ENCODE measurements around the gene PHLPP1. TPM values are rescaled to one million over a fixed set of nuclear protein-coding genes. Genes with fewer than 3 reads are reported as not detected.

Gene PHLPP1
- total and polyA plus RNA-seq, 2 of the 4 experiments (the other 2 are of a cell fraction), result 3.3 to 3.6 TPM

GRCh38 chr18:62697636-62698035 is 17.7 kb upstream of the PHLPP1 start:
- no peak overlapping the region for H3K23ac ChIP-seq (ENCODE audit: low read depth, low read length)
- BruUV-seq (replicated peaks), result no TSS peak
- no peak overlapping the region for H2AFZ ChIP-seq (replicated peaks; ENCODE audit: low read length, poor library complexity)
- no peak overlapping the region for H2AK9ac ChIP-seq (replicated peaks; ENCODE audit: low read depth, low read length, poor library complexity)
- H3K9ac ChIP-seq (ENCODE audit: low read depth, low read length), result no peak overlapping the region
- no peak for ATAC-seq (ENCODE audit: low read depth)
- no peak overlapping the region for H2BK5ac ChIP-seq (ENCODE audit: low read depth, low read length, poor library complexity, severe bottlenecking)
- no peak overlapping the region for H3K14ac ChIP-seq (replicated peaks; ENCODE audit: low read depth, low read length)
- no peak overlapping the region for H4K5ac ChIP-seq (ENCODE audit: low read depth, low read length)
- DNase-seq, result no peak
- POLR2A ChIA-PET (ENCODE audit: unreplicated experiment), result no interaction called here
- H2AK5ac ChIP-seq (ENCODE audit: low read depth, low read length), result no peak overlapping the region
- no peaks in the 10 kb centered on the region for H4K20me1 ChIP-seq (ENCODE audit: insufficient read depth, low read length)
- no peak overlapping the region for H4K8ac ChIP-seq (ENCODE audit: low read depth in 2 of 2, low read length in 2 of 2)
- in situ Hi-C loops (cut with MboI; ENCODE audit: low sequenced_read_pairs) (no loop called here), dilution Hi-C loops (cut with HindIII; ENCODE audit: low sequenced_read_pairs, unreplicated experiment) (no loop called here), intact Hi-C loops (cut with micrococcal nuclease) (no loop called here)
- no peak overlapping the region for H3K56ac ChIP-seq (ENCODE audit: extremely low read depth, insufficient read depth, low read length)
- peaks cover 6% of the 10 kb centered on the region for H3K27me3 ChIP-seq (ENCODE audit: control insufficient read depth, insufficient read depth, low read length)
- no peak overlapping the region for H2BK120ac ChIP-seq (ENCODE audit: low read depth, low read length)
- no peaks in the 10 kb centered on the region for H3K9me3 ChIP-seq (ENCODE audit: control insufficient read depth, insufficient read depth, low read length)
- H3K4me3 ChIP-seq (ENCODE audit: insufficient read depth, low read depth, low read length), result no peak overlapping the region
- H3K9me1 ChIP-seq (ENCODE audit: insufficient read depth, low read length), result no peaks in the 10 kb centered on the region
- no peak overlapping the region for H3K4ac ChIP-seq (ENCODE audit: low read depth, low read length)
- no peaks in the 10 kb centered on the region for H3K36me3 ChIP-seq (ENCODE audit: control insufficient read depth, insufficient read depth, low read length)
- H3K4me1 ChIP-seq (ENCODE audit: control insufficient read depth, insufficient read depth, low read length), result no peaks in the 10 kb centered on the region
- TF ChIP-seq USF2 (IDR thresholded peaks at IDR 0.05; ENCODE audit: low read depth, low read length), result no peak
- TF ChIP-seq CTCF (conservative IDR thresholded peaks at IDR 0.05; ENCODE audit: low read depth, low read length), result no peak
- no peak for TF ChIP-seq MXI1 (IDR thresholded peaks at IDR 0.05; ENCODE audit: borderline replicate concordance, low read depth, low read length)
- H3K27ac ChIP-seq (ENCODE audit: insufficient read depth, low read length), result no peak overlapping the region
- H3K18ac ChIP-seq (ENCODE audit: low read depth, low read length), result no peak overlapping the region
- H3K79me1 ChIP-seq (ENCODE audit: low read depth in 1 of 2, low read length in 2 of 2), result no peaks in the 10 kb centered on the region
- CTCF ChIA-PET, result interaction anchor here (1.0 kb wide), 1 partner anchor 17 kb away, joined by 3 read pairs; no protein-coding TSS in a partner anchor
- no peak overlapping the region for H3K4me2 ChIP-seq (ENCODE audit: low read depth, low read length)
- H4K91ac ChIP-seq (ENCODE audit: insufficient read depth, low read depth, low read length), result no peak overlapping the region
- H2BK20ac ChIP-seq (ENCODE audit: low read depth, low read length), result no peak overlapping the region
- no peak overlapping the region for H2BK15ac ChIP-seq (ENCODE audit: low read depth, low read length)

Measured in IMR-90 (cell line).